Esophagus muscularis mucosa (tissue), 4 donors: Measurements from ENCODE around the gene PTPRE. TPM values are rescaled to one million over a fixed set of nuclear protein-coding genes. Genes with fewer than 3 reads are reported as not detected.

ENCODE experiments used
- DNase-seq: peaks from one replicate; pipeline ENCODE4 v3.0.0-alpha.2; 2017; ENCODE audit errors: extremely low spot score
- H3K27ac ChIP-seq, 4 donors: fragments of 200-600 bp; sonication (generic); replicated peaks in 1 of 4; 1 replicate in 3 of 4; 2 replicates in 1 of 4; pipeline ENCODE4 v1.5.1; 2016 to 2019; ENCODE audit warnings: mild to moderate bottlenecking in 1 of 4
- H3K27me3 ChIP-seq, 4 donors: fragments of 200-600 bp; sonication (generic); one replicate each; pipeline versions ENCODE4 v1.5.1 to v1.6.0; 2016 to 2019
- H3K36me3 ChIP-seq, 4 donors: fragments of 200-600 bp; sonication (generic); one replicate each; pipeline ENCODE4 v1.5.1; 2016 to 2019
- H3K4me1 ChIP-seq, 4 donors: fragments of 200-600 bp; sonication (generic); one replicate each; pipeline ENCODE4 v1.5.1; 2016 to 2019
- H3K4me3 ChIP-seq, 4 donors: fragments of 200-600 bp; sonication (generic); 1 replicate in 2 of 4; 2 replicates in 2 of 4; pipeline ENCODE4 v1.5.1; 2016 to 2019; ENCODE audit warnings: mild to moderate bottlenecking in 4 of 4, moderate library complexity in 1 of 4
- H3K9me3 ChIP-seq, 4 donors: fragments of 200-600 bp; sonication (generic); 1 replicate in 3 of 4; 2 replicates in 1 of 4; pipeline ENCODE4 v1.5.1; 2016 to 2019
- EP300 ChIP-seq: sonication (generic); formaldehyde crosslinking; IDR thresholded peaks from one replicate; pipeline ENCODE4 v1.6.1; 2017; ENCODE audit warnings: antibody characterized with exemption
- POLR2A ChIP-seq: fragments of 450-650 bp; IDR thresholded peaks from one replicate; pipeline ENCODE4 v1.6.1; 2017; ENCODE audit warnings: antibody characterized with exemption, moderate library complexity, mild to moderate bottlenecking, low read depth
- POLR2AphosphoS5 ChIP-seq, 2 donors: sonication (generic); formaldehyde crosslinking; IDR thresholded peaks; one replicate each; pipeline ENCODE4 v1.6.1; 2017; ENCODE audit warnings: antibody characterized with exemption in 2 of 2
- WGBS: methylation state at CpG from one replicate; pipeline ENCODE4 v1.1.5; 2018; 5-methylcytosine and 5-hydroxymethylcytosine counted together
- intact Hi-C: fragments of 100-400 bp; cut with DNase I; formaldehyde crosslinking; loops from one replicate; pipeline ENCODE4 v1.15.1; 2023
- total RNA-seq, 4 donors: library from RNA; depleted of rRNA; stranded (reverse); fragments of >200 nt; gene quantifications; one replicate each; pipeline versions ENCODE4 v1.1.0 to v1.2.1, GENCODE V29; 2016
- TF ChIP-seq, protein P1 (sequence below), 3 experiments: fragments of 200-600 bp in 2 of 3; fragments of 450-650 bp in 1 of 3; sonication (generic) in 2 of 3; IDR thresholded peaks; one replicate each; pipeline ENCODE4 v1.5.1; 2017 to 2019; ENCODE audit warnings: antibody characterized with exemption in 3 of 3, mild to moderate bottlenecking in 2 of 3, moderate library complexity in 1 of 3

Gene PTPRE
- total RNA-seq, 4 donors from 2014 or later = 8.7 to 22.4 (median 13.3) TPM

- intact Hi-C loops = no loop called here
Measured at GRCh38 chr10:128018236-128018635, 111.3 kb downstream of the PTPRE start.

GRCh38 chr10:128018691-128019090, 111.8 kb downstream of the PTPRE start:
- WGBS = 67% methylated on average over 2 of the region's 2 CpGs
- intact Hi-C loops = no loop called here
- no peak for TF ChIP-seq POLR2AphosphoS5 (IDR thresholded peaks at IDR 0.05)
- TF ChIP-seq, protein P1, sequence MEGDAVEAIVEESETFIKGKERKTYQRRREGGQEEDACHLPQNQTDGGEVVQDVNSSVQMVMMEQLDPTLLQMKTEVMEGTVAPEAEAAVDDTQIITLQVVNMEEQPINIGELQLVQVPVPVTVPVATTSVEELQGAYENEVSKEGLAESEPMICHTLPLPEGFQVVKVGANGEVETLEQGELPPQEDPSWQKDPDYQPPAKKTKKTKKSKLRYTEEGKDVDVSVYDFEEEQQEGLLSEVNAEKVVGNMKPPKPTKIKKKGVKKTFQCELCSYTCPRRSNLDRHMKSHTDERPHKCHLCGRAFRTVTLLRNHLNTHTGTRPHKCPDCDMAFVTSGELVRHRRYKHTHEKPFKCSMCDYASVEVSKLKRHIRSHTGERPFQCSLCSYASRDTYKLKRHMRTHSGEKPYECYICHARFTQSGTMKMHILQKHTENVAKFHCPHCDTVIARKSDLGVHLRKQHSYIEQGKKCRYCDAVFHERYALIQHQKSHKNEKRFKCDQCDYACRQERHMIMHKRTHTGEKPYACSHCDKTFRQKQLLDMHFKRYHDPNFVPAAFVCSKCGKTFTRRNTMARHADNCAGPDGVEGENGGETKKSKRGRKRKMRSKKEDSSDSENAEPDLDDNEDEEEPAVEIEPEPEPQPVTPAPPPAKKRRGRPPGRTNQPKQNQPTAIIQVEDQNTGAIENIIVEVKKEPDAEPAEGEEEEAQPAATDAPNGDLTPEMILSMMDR (IDR thresholded peaks at IDR 0.05) = no peak
- no peak for TF ChIP-seq EP300
- TF ChIP-seq POLR2A = no peak
- no peaks in the 10 kb centered on the region for H3K9me3 ChIP-seq
- peaks cover 0 to 18% (median 0%) of the 10 kb centered on the region in 4 donors for H3K27me3 ChIP-seq
- H3K4me1 ChIP-seq = no peaks in the 10 kb centered on the region
- H3K36me3 ChIP-seq = peaks cover 0 to 6% (median 0%) of the 10 kb centered on the region in 4 donors
- H3K27ac ChIP-seq = no peak overlapping the region
- no peak overlapping the region for H3K4me3 ChIP-seq
- no peak for DNase-seq

More at GRCh38 chr10:128018236-128018635, 111.3 kb downstream of the PTPRE start:
- Histone ChIP-seq H3K27ac (no peak overlapping the region), H3K4me1 (no peaks in the 10 kb centered on the region), H3K4me3 (no peak overlapping the region), H3K9me3 (no peaks in the 10 kb centered on the region), H3K36me3 (peaks cover 0 to 6% (median 0%) of the 10 kb centered on the region in 4 donors), H3K27me3 (peaks cover 0 to 19% (median 0%) of the 10 kb centered on the region in 4 donors)
- TF ChIP-seq POLR2AphosphoS5 (IDR thresholded peaks at IDR 0.05) (peak in 1 of 2 donors; percentile 12), POLR2A (no peak), EP300 (no peak)
- 22% methylated on average over 8 of the region's 13 CpGs for WGBS
- no peak for DNase-seq

DNA sequence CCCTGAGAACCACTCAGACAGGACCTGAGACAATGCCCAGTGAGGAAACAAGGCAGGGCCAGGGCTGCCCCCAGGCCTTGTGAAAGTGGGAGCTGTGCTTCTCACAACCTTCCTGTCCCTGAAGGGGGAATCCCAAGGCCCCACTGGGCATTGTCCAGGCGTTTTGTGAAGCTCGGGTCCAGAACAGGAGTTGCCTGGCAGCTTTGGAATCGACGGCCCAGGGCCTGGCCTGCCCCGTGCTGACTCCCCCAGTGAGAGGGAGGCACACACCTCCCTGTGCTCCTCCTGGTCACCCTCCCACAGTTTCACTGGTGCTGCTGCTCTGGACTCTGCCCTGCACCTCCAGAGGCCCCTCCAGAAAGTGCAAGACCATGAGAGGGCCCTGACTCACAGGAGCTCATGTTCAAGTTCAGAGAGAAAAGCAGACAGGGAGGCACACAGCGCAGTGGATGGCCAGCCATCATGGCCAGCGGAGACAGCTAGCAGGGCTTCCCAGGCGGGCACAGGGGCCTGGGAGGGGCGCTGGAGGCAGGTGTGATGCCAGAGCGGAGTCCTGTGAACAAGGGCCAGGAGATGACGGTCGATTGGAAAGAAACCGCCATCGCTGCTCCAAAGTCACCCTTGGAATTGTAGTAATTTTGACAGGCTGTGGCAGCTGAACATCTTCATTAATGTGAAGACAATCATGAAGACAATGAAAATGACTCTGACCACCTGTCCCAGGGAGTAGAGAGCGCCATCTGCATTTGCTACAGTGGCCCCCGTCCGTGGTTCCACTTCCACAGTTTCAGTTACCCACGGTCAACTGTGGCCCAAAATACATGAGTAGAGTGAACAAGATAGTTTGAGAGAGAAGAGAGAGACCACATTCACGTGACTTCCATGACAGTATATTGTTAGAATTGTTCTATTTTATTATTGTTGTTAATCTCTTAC, 115.6 kb downstream of the PTPRE start:
- no peak overlapping the region for H3K4me3 ChIP-seq
- WGBS = 93% methylated on average over 14 of the region's 19 CpGs
- intact Hi-C loops = no loop called here
- peaks cover 0 to 5% (median 0%) of the 10 kb centered on the region in 4 donors for H3K4me1 ChIP-seq
- no peak for DNase-seq
- H3K9me3 ChIP-seq = no peaks in the 10 kb centered on the region
- no peak overlapping the region for H3K27ac ChIP-seq
- H3K36me3 ChIP-seq = peaks cover 0 to 6% (median 0%) of the 10 kb centered on the region in 4 donors
- TF ChIP-seq EP300 (no peak), POLR2AphosphoS5 (IDR thresholded peaks at IDR 0.05) (no peak), POLR2A (no peak)
- TF ChIP-seq, protein P1 (IDR thresholded peaks at IDR 0.05) = no peak
- H3K27me3 ChIP-seq = peaks cover 0 to 10% (median 0%) of the 10 kb centered on the region in 4 donors

GRCh38 chr10:128024426-128024825, 117.5 kb downstream of the PTPRE start:
- Histone ChIP-seq H3K27me3 (peaks cover 0 to 10% (median 0%) of the 10 kb centered on the region in 4 donors), H3K4me3 (no peak overlapping the region), H3K4me1 (peaks cover 0 to 18% (median 0%) of the 10 kb centered on the region in 4 donors), H3K9me3 (no peaks in the 10 kb centered on the region), H3K36me3 (peaks cover 0 to 6% (median 0%) of the 10 kb centered on the region in 4 donors), H3K27ac (no peak overlapping the region)
- WGBS = 79% methylated on average over 8 of the region's 8 CpGs
- intact Hi-C loops = no loop called here
- TF ChIP-seq, protein P1 (IDR thresholded peaks at IDR 0.05) = no peak
- TF ChIP-seq POLR2AphosphoS5 (IDR thresholded peaks at IDR 0.05) (no peak), EP300 (no peak), POLR2A (no peak)
- no peak for DNase-seq

GRCh38 chr10:128025437-128025836, 118.5 kb downstream of the PTPRE start:
- DNase-seq = no peak
- intact Hi-C loops = no loop called here
- Histone ChIP-seq H3K4me1 (peaks cover 0 to 18% (median 0%) of the 10 kb centered on the region in 4 donors), H3K27ac (no peak overlapping the region), H3K27me3 (peaks cover 0 to 12% (median 0%) of the 10 kb centered on the region in 4 donors), H3K4me3 (no peak overlapping the region), H3K9me3 (no peaks in the 10 kb centered on the region), H3K36me3 (peaks cover 0 to 6% (median 0%) of the 10 kb centered on the region in 4 donors)
- TF ChIP-seq EP300 = no peak
- no peak for TF ChIP-seq POLR2AphosphoS5 (IDR thresholded peaks at IDR 0.05)
- TF ChIP-seq, protein P1 (IDR thresholded peaks at IDR 0.05) = no peak
- no peak for TF ChIP-seq POLR2A
- 86% methylated on average over 5 of the region's 8 CpGs for WGBS
